Trophoblast cell (in vitro differentiated cells and primary cell): Measurements from ENCODE around the gene THEMIS2.
A peak's percentile ranks its signal among the peaks of the same experiment; 100 is the strongest.

Experiments
- DNase-seq, 2 donors: peaks; one replicate each; pipeline ENCODE4 v3.0.0-alpha.2; 2016
- H2AFZ ChIP-seq: 2 replicates; pipeline ENCODE4 v1.6.1; 2013; ENCODE audit warnings: low read length, moderate library complexity, mild to moderate bottlenecking; ENCODE audit not compliant: insufficient read depth, poor library complexity
- H2AK5ac ChIP-seq: 2 replicates; pipeline ENCODE4 v1.6.1; 2013; ENCODE audit warnings: mild to moderate bottlenecking, low read length
- H2BK120ac ChIP-seq: 2 replicates; pipeline ENCODE4 v1.6.1; 2013; ENCODE audit warnings: low read length, mild to moderate bottlenecking, moderate library complexity; ENCODE audit not compliant: insufficient read depth, poor library complexity
- H2BK12ac ChIP-seq: 2 replicates; pipeline ENCODE4 v1.6.1; 2013; ENCODE audit warnings: mild to moderate bottlenecking, low read length, moderate library complexity
- H2BK5ac ChIP-seq: 2 replicates; pipeline ENCODE4 v1.6.1; 2013; ENCODE audit warnings: low read length, low read depth, moderate library complexity, mild to moderate bottlenecking; ENCODE audit not compliant: poor library complexity
- H3K14ac ChIP-seq: 2 replicates; pipeline ENCODE4 v1.6.1; 2013; ENCODE audit warnings: mild to moderate bottlenecking, low read length
- H3K18ac ChIP-seq: 2 replicates; pipeline ENCODE4 v1.6.1; 2013; ENCODE audit warnings: mild to moderate bottlenecking, low read length
- H3K23ac ChIP-seq: 2 replicates; pipeline ENCODE4 v1.6.1; 2013; ENCODE audit warnings: low read length
- H3K27ac ChIP-seq: 2 replicates; pipeline ENCODE4 v1.5.1; 2013; ENCODE audit warnings: low read depth, mild to moderate bottlenecking, inconsistent platforms, low read length, moderate library complexity
- H3K27me3 ChIP-seq: 2 replicates; pipeline ENCODE4 v1.6.1; 2013; ENCODE audit warnings: inconsistent platforms, mild to moderate bottlenecking, low read length, moderate library complexity; ENCODE audit not compliant: insufficient read depth
- H3K36me3 ChIP-seq, 2 experiments: 1 replicate in 1 of 2; 2 replicates in 1 of 2; pipeline ENCODE4 v1.6.1; 2013; ENCODE audit warnings: low read length in 2 of 2, mild to moderate bottlenecking in 2 of 2, moderate library complexity in 1 of 2; ENCODE audit not compliant: insufficient read depth in 2 of 2, control insufficient read depth in 1 of 2
- H3K4ac ChIP-seq: 2 replicates; pipeline ENCODE4 v1.6.1; 2013; ENCODE audit warnings: low read depth, mild to moderate bottlenecking, low read length, moderate library complexity
- H3K4me1 ChIP-seq, 2 experiments: 1 replicate in 1 of 2; 2 replicates in 1 of 2; pipeline ENCODE4 v1.6.1; 2013; ENCODE audit warnings: low read length in 2 of 2, mild to moderate bottlenecking in 2 of 2, moderate library complexity in 1 of 2; ENCODE audit not compliant: insufficient read depth in 2 of 2, control insufficient read depth in 1 of 2
- H3K4me2 ChIP-seq: 2 replicates; pipeline ENCODE4 v1.6.1; 2013; ENCODE audit warnings: inconsistent platforms, mild to moderate bottlenecking, low read length, moderate library complexity
- H3K4me3 ChIP-seq: 2 replicates; pipeline ENCODE4 v1.5.1; 2013; ENCODE audit warnings: mild to moderate bottlenecking, low read depth, low read length, inconsistent platforms
- H3K79me1 ChIP-seq: one replicate; pipeline ENCODE4 v1.6.1; 2013; ENCODE audit warnings: low read length
- H3K79me2 ChIP-seq: 2 replicates; pipeline ENCODE4 v1.6.1; 2013; ENCODE audit warnings: low read length, mild to moderate bottlenecking; ENCODE audit not compliant: control insufficient read depth, insufficient read depth, poor library complexity
- H3K9ac ChIP-seq: 2 replicates; pipeline ENCODE4 v1.6.1; 2013; ENCODE audit warnings: mild to moderate bottlenecking, low read length
- H3K9me3 ChIP-seq: 2 replicates; pipeline ENCODE4 v1.6.1; 2013; ENCODE audit warnings: low read depth, mild to moderate bottlenecking, control low read depth, inconsistent platforms, low read length; ENCODE audit not compliant: insufficient read depth
- H4K12ac ChIP-seq: 2 replicates; pipeline ENCODE4 v1.6.1; 2013; ENCODE audit warnings: low read depth, mild to moderate bottlenecking, low read length, moderate library complexity
- H4K8ac ChIP-seq: 2 replicates; pipeline ENCODE4 v1.6.1; 2013; ENCODE audit warnings: low read depth, mild to moderate bottlenecking, low read length, moderate library complexity
- H4K91ac ChIP-seq: one replicate; pipeline ENCODE4 v1.6.1; 2013; ENCODE audit warnings: low read depth, mild to moderate bottlenecking, low read length, moderate library complexity
- WGBS: extraction: QIAGEN DNeasy Blood & Tissue Kit; methylation state at CpG from one replicate; pipeline ENCODE4 v1.1.7; 2013; ENCODE audit warnings: missing lambda C conversion rate; ENCODE audit not compliant: insufficient read length, insufficient coverage; ENCODE audit errors: extremely low coverage; 5-methylcytosine and 5-hydroxymethylcytosine counted together

Gene THEMIS2

GRCh38 chr1:27830621-27831440 lies 41.5 kb upstream of the THEMIS2 start, which contains the start of gene PPP1R8:
Gene PPP1R8, plus strand, starts transcription at chr1:27830782. Its CDS starts 54 bp downstream, at chr1:27830836.
- H4K8ac ChIP-seq, result peak within 1 kb of the TSS; percentile 98
- H2AFZ ChIP-seq, result peak within 1 kb of the TSS; percentile 81
- H3K27me3 ChIP-seq, result no peaks in the 10 kb centered on the region
- H2BK120ac ChIP-seq, result peak within 1 kb of the TSS; percentile 37
- peak within 1 kb of the TSS; percentile 72 for H3K18ac ChIP-seq
- H4K91ac ChIP-seq, result peak within 1 kb of the TSS; percentile 78
- H2BK5ac ChIP-seq, result peak within 1 kb of the TSS; percentile 47
- peak within 1 kb of the TSS; percentile 90 for H3K4me3 ChIP-seq
- H3K4me1 ChIP-seq, result peaks cover 0 to 7% of the 10 kb centered on the region in 2 experiments
- no peak within 1 kb of the TSS for H3K23ac ChIP-seq
- peak within 1 kb of the TSS; percentile 51 for H2AK5ac ChIP-seq
- H3K9me3 ChIP-seq, result no peaks in the 10 kb centered on the region
- no peak within 1 kb of the TSS for H2BK12ac ChIP-seq
- WGBS, result no CpG with 5 or more reads among the region's 60 CpGs
- H3K4me2 ChIP-seq, result peak within 1 kb of the TSS; percentile 62
- peaks cover 10% of the 10 kb centered on the region for H3K79me2 ChIP-seq
- peak within 1 kb of the TSS; percentile 98 for H4K12ac ChIP-seq
- peak within 1 kb of the TSS; percentile 77 for H3K14ac ChIP-seq
- peak within 1 kb of the TSS; percentile 93 for H3K4ac ChIP-seq
- peak; percentile 97 to 98 for DNase-seq
- H3K27ac ChIP-seq, result peak within 1 kb of the TSS; percentile 70
- H3K79me1 ChIP-seq, result peaks cover 9% of the 10 kb centered on the region
- peaks cover 3 to 8% of the 10 kb centered on the region in 2 experiments for H3K36me3 ChIP-seq
- H3K9ac ChIP-seq, result peak within 1 kb of the TSS; percentile 95

GRCh38 chr1:27831568-27832410 lies 40.6 kb upstream of the THEMIS2 start:
- Histone ChIP-seq H3K4me1 (peaks cover 0 to 7% of the 10 kb centered on the region in 2 experiments), H2BK12ac (no peak overlapping the region)
- no CpG with 5 or more reads among the region's 10 CpGs for WGBS

DNA sequence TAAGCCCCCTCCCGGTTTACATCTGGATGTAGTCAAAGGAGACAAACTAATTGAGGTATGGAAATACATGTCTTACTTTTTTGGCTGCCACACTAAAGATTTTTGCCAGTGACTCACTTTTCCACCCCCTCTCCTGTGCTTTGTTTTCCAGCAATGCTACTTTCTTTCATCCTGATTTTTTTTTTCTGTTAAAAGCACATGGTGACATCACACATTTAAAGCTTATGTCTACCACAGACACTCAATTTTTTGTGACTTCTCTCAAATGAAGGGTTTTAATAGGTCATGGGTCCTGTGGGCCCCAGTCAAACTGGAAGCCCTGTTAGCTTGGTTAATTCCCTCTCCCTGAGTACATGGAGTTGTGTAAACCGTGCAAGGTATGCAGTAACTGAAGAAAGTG lies 39.6 kb upstream of the THEMIS2 start:
- Histone ChIP-seq H3K36me3 (peaks cover 3 to 8% of the 10 kb centered on the region in 2 experiments), H3K14ac (no peak overlapping the region), H3K4me3 (no peak overlapping the region), H3K23ac (no peak overlapping the region), H2BK12ac (no peak overlapping the region), H4K12ac (no peak overlapping the region), H3K27me3 (no peaks in the 10 kb centered on the region), H4K8ac (no peak overlapping the region), H3K79me2 (peaks cover 10% of the 10 kb centered on the region), H2BK120ac (no peak overlapping the region), H3K4me1 (peaks cover 0 to 7% of the 10 kb centered on the region in 2 experiments), H3K4ac (no peak overlapping the region), H2BK5ac (no peak overlapping the region), H3K18ac (no peak overlapping the region), H3K9ac (no peak overlapping the region), H3K4me2 (no peak overlapping the region), H3K9me3 (no peaks in the 10 kb centered on the region), H4K91ac (no peak overlapping the region), H3K79me1 (peaks cover 9% of the 10 kb centered on the region), H3K27ac (no peak overlapping the region), H2AFZ (no peak overlapping the region), H2AK5ac (no peak overlapping the region)
- DNase-seq, result no peak
- no CpG with 5 or more reads among the region's 2 CpGs for WGBS

More at GRCh38 chr1:27831568-27832410, 40.6 kb upstream of the THEMIS2 start:
- Histone ChIP-seq H4K91ac (no peak overlapping the region), H3K4ac (peak overlapping the region; percentile 72), H3K79me2 (peaks cover 10% of the 10 kb centered on the region), H3K18ac (no peak overlapping the region), H3K9ac (peak overlapping the region; percentile 11), H3K27ac (no peak overlapping the region), H4K8ac (no peak overlapping the region), H2BK5ac (no peak overlapping the region), H2AFZ (no peak overlapping the region), H3K36me3 (peaks cover 3 to 8% of the 10 kb centered on the region in 2 experiments), H3K23ac (no peak overlapping the region), H3K4me2 (peak overlapping the region; percentile 62), H3K27me3 (no peaks in the 10 kb centered on the region), H2AK5ac (no peak overlapping the region), H3K4me3 (no peak overlapping the region), H3K79me1 (peaks cover 9% of the 10 kb centered on the region), H3K9me3 (no peaks in the 10 kb centered on the region), H2BK120ac (no peak overlapping the region), H4K12ac (peak overlapping the region; percentile 25), H3K14ac (no peak overlapping the region)
- DNase-seq, result no peak

DNA sequence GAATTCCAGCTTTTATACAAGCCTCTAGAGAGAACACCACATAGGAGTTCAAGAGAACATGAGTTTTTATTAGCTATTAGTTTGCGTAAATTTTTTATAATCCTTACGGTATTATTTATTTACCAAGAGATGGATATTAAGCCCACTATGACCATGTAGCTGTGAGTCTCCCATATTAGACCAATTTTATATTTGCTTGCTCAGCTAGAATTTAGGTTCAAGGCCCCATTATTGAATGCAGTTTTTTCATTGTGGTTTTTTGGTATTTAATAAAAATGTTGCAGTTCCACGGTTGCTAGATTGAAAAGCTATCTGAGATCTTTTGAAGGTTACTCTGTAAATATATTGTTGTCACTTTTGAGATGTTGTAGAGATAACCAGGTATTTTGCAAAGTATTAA lies 38.9 kb upstream of the THEMIS2 start:
- Histone ChIP-seq H3K36me3 (peaks cover 3 to 8% of the 10 kb centered on the region in 2 experiments), H3K18ac (no peak overlapping the region), H2AK5ac (no peak overlapping the region), H3K9ac (no peak overlapping the region), H3K4me2 (no peak overlapping the region), H3K27me3 (no peaks in the 10 kb centered on the region), H3K79me1 (peaks cover 9% of the 10 kb centered on the region), H4K8ac (no peak overlapping the region), H3K4me3 (no peak overlapping the region), H3K79me2 (peaks cover 10% of the 10 kb centered on the region), H3K14ac (no peak overlapping the region), H2BK120ac (no peak overlapping the region), H4K12ac (no peak overlapping the region), H2BK12ac (no peak overlapping the region), H4K91ac (no peak overlapping the region), H3K4me1 (peaks cover 0 to 7% of the 10 kb centered on the region in 2 experiments), H3K23ac (no peak overlapping the region), H3K9me3 (no peaks in the 10 kb centered on the region), H3K4ac (no peak overlapping the region), H2AFZ (no peak overlapping the region), H3K27ac (no peak overlapping the region), H2BK5ac (no peak overlapping the region)
- DNase-seq, result no peak
- WGBS, result no CpG with 5 or more reads among the region's 3 CpGs
